ENCODE data around the gene PLEKHA6.
A peak's percentile ranks its signal among the peaks of the same experiment; 100 is the strongest.
"Not testable (repeated sequence)": the region's sequence is repeated elsewhere in the genome, so short reads cannot be mapped to it uniquely, and the experiment has no call there.

PLEKHA6 gene

GRCh38 chr1:204258213-204259115, 101.3 kb downstream of the PLEKHA6 start:
- DNase-seq, result peak; percentile 15 to 73

GRCh38 chr1:204257446-204257845, 102.3 kb downstream of the PLEKHA6 start:
- DNase-seq, result no peak

- DNase-seq, result peak in 1 of 2 experiments; percentile 14
These were observed 103.2 kb downstream of the PLEKHA6 start for GRCh38 chr1:204256531-204256930.

GRCh38 chr1:204255966-204256365, 103.8 kb downstream of the PLEKHA6 start:
- peak in 1 of 2 experiments; percentile 36 for DNase-seq

GRCh38 chr1:204255225-204255624, 104.5 kb downstream of the PLEKHA6 start:
- DNase-seq, result peak; percentile 94 to 96

- DNase-seq, result no peak
These were observed 105.6 kb downstream of the PLEKHA6 start for GRCh38 chr1:204254031-204254661.

GRCh38 chr1:204251926-204252689, 107.6 kb downstream of the PLEKHA6 start:
- no peak for DNase-seq

GRCh38 chr1:204251286-204251685, 108.4 kb downstream of the PLEKHA6 start:
- no peak for DNase-seq

- no peak for DNase-seq
These were observed 109.2 kb downstream of the PLEKHA6 start for GRCh38 chr1:204250428-204251030.

GRCh38 chr1:204249736-204250427, 109.8 kb downstream of the PLEKHA6 start:
- no peak for DNase-seq

GRCh38 chr1:204248954-204249353, 110.8 kb downstream of the PLEKHA6 start:
- DNase-seq, result no peak

- no peak for DNase-seq
These were observed 112.9 kb downstream of the PLEKHA6 start for GRCh38 chr1:204246876-204247275.

- no peak for DNase-seq
These were observed 116.8 kb downstream of the PLEKHA6 start for GRCh38 chr1:204242920-204243319.

GRCh38 chr1:204241914-204242313, 117.8 kb downstream of the PLEKHA6 start:
- no peak for DNase-seq

- DNase-seq, result no peak
These were observed 118.7 kb downstream of the PLEKHA6 start for GRCh38 chr1:204241050-204241449.

GRCh38 chr1:204240233-204240632, 119.5 kb downstream of the PLEKHA6 start:
- no peak for DNase-seq

- DNase-seq, result not testable (repeated sequence)
These were observed 120.3 kb downstream of the PLEKHA6 start for GRCh38 chr1:204239401-204239800.

GRCh38 chr1:204238520-204238919, 121.2 kb downstream of the PLEKHA6 start:
- not testable (repeated sequence) for DNase-seq

GRCh38 chr1:204237515-204237914, 122.2 kb downstream of the PLEKHA6 start:
- DNase-seq, result not testable (repeated sequence)

- DNase-seq, result no peak
These were observed 127.2 kb downstream of the PLEKHA6 start for GRCh38 chr1:204232526-204232925.

GRCh38 chr1:204230211-204230610, 129.5 kb downstream of the PLEKHA6 start:
- no peak for DNase-seq

GRCh38 chr1:204228896-204229295, 130.8 kb downstream of the PLEKHA6 start:
- DNase-seq, result no peak

All from NCI-H526 (cell line).